HepG2 (cell line): ENCODE results near the gene TOMM20. TPM values are rescaled to one million over a fixed set of nuclear protein-coding genes. Genes with fewer than 3 reads are reported as not detected.

Source experiments
- CEBPB ChIP-seq: IDR thresholded peaks from 2 replicates; pipeline ENCODE4 v1.6.1; 2011; ENCODE audit warnings: low read depth, low read length, improper control_type of control experiment, borderline replicate concordance
- HMG20A ChIP-seq: IDR thresholded peaks from 2 replicates; pipeline ENCODE4 v1.6.1; 2016; ENCODE audit warnings: borderline replicate concordance
- IKZF1 ChIP-seq: fragments of 450-650 bp; IDR thresholded peaks from 2 replicates; pipeline ENCODE4 v1.7.1; 2016
- NFKBIZ ChIP-seq: IDR thresholded peaks from 2 replicates; pipeline ENCODE4 v1.6.1; 2018; ENCODE audit warnings: missing genetic modification reagents, missing compliant biosample characterization
- RFXANK ChIP-seq: IDR thresholded peaks from 2 replicates; pipeline ENCODE4 v1.6.1; 2016
- RXRB ChIP-seq: IDR thresholded peaks from 2 replicates; pipeline ENCODE4 v1.6.1; 2016; ENCODE audit warnings: borderline replicate concordance, missing genetic modification reagents, missing compliant biosample characterization
- SRSF1 ChIP-seq: fragments of 200-400 bp; formaldehyde crosslinking; optimal IDR thresholded peaks from 2 replicates; pipeline ENCODE3; 2017; ENCODE audit warnings: mild to moderate bottlenecking, low read depth, low read length, moderate library complexity
- ZKSCAN8 ChIP-seq: IDR thresholded peaks from 2 replicates; pipeline ENCODE4 v1.6.1; 2016; ENCODE audit warnings: borderline replicate concordance, missing genetic modification reagents, missing compliant biosample characterization
- ZNF274 ChIP-seq: sonication (generic); formaldehyde crosslinking; IDR thresholded peaks from 2 replicates; pipeline ENCODE4 v1.5.1; 2020; ENCODE audit warnings: mild to moderate bottlenecking, missing genetic modification reagents
- ZNF777 ChIP-seq: sonication (generic); formaldehyde crosslinking; IDR thresholded peaks from 2 replicates; pipeline ENCODE4 v1.4.0; 2020; ENCODE audit warnings: missing genetic modification reagents
- ZNF782 ChIP-seq: sonication (generic); formaldehyde crosslinking; IDR thresholded peaks from 2 replicates; pipeline ENCODE4 v1.4.0; 2020; ENCODE audit warnings: missing genetic modification reagents, mild to moderate bottlenecking, borderline replicate concordance
- ZNF83 ChIP-seq: sonication (generic); formaldehyde crosslinking; IDR thresholded peaks from 2 replicates; pipeline ENCODE4 v1.4.0; 2020; ENCODE audit warnings: missing genetic modification reagents, mild to moderate bottlenecking, borderline replicate concordance
- polyA plus RNA-seq, 8 experiments: library from polyadenylated mRNA; depleted of rRNA in 3 of 8; stranded (reverse) in 7 of 8; unstranded in 1 of 8; fragments of >200 nt; fragmentation: Illumina TruSeq in 4 of 8; extraction: Trizol in 4 of 8; gene quantifications; 2 replicates each; pipeline versions ENCODE4 v1.2.1 to v1.2.3, GENCODE V29; 2011 to 2016; ENCODE audit warnings: low read depth in 4 of 8, missing spikeins in 1 of 8, mixed read lengths in 1 of 8; ENCODE audit not compliant: insufficient read depth in 1 of 8
- total RNA-seq, 5 experiments: library from RNA; depleted of rRNA; stranded (reverse); fragments of >200 nt; fragmentation: Illumina TruSeq; extraction: Trizol; gene quantifications; 2 replicates each; pipeline ENCODE4 v1.2.3, GENCODE V29; 2016; ENCODE audit warnings: low read depth in 1 of 5
- TF ChIP-seq, protein P1 (sequence below): sonication (generic); formaldehyde crosslinking; IDR thresholded peaks from 2 replicates; pipeline ENCODE4 v1.4.0; 2020; ENCODE audit warnings: mild to moderate bottlenecking, missing genetic modification reagents
- TF ChIP-seq, protein P2 (sequence below): sonication (generic); formaldehyde crosslinking; conservative IDR thresholded peaks from 2 replicates; pipeline ENCODE4 v1.8.0; 2022; ENCODE audit warnings: low read depth, missing genetic modification reagents
- TF ChIP-seq, protein P3 (sequence below): IDR thresholded peaks from 2 replicates; pipeline ENCODE4 v1.6.1; 2012; ENCODE audit warnings: low read depth, low read length, improper control_type of control experiment
- TF ChIP-seq, protein P4 (sequence below): IDR thresholded peaks from 2 replicates; pipeline ENCODE4 v1.6.1; 2016; ENCODE audit warnings: low read depth
- TF ChIP-seq, protein P5 (sequence below): sonication (generic); formaldehyde crosslinking; conservative IDR thresholded peaks from 2 replicates; pipeline ENCODE4 v1.8.0; 2022; ENCODE audit warnings: mild to moderate bottlenecking, moderate library complexity, missing genetic modification reagents

The TOMM20 gene
- total and polyA plus RNA-seq, 2 of the 13 experiments (the other 11 are each of a cell fraction or from before 2014, with no cell fraction given): 153 to 376 TPM

DNA sequence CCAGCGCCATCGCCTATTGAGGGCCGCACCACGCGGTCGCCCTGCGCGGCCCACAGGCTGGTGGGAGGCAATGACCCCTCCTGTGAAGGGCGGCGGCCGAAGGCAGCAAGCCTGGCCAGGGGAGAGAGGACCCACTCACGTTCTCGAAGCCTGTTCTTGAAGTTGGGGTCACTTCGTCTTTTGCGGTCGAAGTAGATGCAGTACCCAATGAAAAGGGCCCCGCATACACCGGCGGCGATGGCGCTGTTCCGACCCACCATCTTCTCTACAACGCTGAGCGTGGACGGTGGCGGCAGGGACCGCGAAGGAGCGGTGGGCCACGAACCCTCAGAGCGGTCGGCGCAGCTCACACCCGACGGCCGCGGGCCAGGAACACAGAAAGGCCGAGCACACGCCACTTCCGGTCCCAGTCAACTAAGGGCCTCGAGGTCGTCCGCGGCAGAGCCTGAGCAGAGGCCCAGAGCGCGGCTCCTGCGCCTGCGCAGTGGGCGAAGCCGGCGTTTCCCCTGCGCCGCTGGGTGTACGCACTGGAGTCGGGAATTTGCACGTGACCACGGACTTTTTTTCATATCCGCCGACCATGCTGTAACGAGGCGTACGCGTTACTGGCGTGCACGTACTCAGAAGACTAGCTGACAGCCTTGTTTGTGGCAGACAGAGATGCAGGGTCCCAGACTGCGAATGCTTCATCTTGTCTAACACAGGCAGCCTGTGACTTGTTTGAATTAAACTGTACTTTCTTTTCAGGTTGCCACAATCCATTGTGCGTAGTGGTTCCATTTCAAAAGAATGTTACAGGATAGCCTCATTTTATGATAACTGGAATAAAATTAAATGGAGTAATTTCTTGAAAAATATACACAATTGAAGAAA lies at the start of gene TOMM20 (continued):
- TF ChIP-seq, protein P1, sequence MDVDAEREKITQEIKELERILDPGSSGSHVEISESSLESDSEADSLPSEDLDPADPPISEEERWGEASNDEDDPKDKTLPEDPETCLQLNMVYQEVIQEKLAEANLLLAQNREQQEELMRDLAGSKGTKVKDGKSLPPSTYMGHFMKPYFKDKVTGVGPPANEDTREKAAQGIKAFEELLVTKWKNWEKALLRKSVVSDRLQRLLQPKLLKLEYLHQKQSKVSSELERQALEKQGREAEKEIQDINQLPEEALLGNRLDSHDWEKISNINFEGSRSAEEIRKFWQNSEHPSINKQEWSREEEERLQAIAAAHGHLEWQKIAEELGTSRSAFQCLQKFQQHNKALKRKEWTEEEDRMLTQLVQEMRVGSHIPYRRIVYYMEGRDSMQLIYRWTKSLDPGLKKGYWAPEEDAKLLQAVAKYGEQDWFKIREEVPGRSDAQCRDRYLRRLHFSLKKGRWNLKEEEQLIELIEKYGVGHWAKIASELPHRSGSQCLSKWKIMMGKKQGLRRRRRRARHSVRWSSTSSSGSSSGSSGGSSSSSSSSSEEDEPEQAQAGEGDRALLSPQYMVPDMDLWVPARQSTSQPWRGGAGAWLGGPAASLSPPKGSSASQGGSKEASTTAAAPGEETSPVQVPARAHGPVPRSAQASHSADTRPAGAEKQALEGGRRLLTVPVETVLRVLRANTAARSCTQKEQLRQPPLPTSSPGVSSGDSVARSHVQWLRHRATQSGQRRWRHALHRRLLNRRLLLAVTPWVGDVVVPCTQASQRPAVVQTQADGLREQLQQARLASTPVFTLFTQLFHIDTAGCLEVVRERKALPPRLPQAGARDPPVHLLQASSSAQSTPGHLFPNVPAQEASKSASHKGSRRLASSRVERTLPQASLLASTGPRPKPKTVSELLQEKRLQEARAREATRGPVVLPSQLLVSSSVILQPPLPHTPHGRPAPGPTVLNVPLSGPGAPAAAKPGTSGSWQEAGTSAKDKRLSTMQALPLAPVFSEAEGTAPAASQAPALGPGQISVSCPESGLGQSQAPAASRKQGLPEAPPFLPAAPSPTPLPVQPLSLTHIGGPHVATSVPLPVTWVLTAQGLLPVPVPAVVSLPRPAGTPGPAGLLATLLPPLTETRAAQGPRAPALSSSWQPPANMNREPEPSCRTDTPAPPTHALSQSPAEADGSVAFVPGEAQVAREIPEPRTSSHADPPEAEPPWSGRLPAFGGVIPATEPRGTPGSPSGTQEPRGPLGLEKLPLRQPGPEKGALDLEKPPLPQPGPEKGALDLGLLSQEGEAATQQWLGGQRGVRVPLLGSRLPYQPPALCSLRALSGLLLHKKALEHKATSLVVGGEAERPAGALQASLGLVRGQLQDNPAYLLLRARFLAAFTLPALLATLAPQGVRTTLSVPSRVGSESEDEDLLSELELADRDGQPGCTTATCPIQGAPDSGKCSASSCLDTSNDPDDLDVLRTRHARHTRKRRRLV (CRISPR knock-in tag): no peak
- TF ChIP-seq, protein P2, sequence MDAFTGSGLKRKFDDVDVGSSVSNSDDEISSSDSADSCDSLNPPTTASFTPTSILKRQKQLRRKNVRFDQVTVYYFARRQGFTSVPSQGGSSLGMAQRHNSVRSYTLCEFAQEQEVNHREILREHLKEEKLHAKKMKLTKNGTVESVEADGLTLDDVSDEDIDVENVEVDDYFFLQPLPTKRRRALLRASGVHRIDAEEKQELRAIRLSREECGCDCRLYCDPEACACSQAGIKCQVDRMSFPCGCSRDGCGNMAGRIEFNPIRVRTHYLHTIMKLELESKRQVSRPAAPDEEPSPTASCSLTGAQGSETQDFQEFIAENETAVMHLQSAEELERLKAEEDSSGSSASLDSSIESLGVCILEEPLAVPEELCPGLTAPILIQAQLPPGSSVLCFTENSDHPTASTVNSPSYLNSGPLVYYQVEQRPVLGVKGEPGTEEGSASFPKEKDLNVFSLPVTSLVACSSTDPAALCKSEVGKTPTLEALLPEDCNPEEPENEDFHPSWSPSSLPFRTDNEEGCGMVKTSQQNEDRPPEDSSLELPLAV (CRISPR knock-in tag): no peak
- TF ChIP-seq, protein P3, sequence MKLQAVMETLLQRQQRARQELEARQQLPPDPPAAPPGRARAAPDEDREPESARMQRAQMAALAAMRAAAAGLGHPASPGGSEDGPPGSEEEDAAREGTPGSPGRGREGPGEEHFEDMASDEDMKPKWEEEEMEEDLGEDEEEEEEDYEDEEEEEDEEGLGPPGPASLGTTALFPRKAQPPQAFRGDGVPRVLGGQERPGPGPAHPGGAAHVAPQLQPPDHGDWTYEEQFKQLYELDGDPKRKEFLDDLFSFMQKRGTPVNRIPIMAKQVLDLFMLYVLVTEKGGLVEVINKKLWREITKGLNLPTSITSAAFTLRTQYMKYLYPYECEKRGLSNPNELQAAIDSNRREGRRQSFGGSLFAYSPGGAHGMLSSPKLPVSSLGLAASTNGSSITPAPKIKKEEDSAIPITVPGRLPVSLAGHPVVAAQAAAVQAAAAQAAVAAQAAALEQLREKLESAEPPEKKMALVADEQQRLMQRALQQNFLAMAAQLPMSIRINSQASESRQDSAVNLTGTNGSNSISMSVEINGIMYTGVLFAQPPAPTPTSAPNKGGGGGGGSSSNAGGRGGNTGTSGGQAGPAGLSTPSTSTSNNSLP: no peak
- peak; percentile 78; the same call in 1 of the 2 replicates for TF ChIP-seq ZNF83 (CRISPR knock-in tag)
- TF ChIP-seq HMG20A (CRISPR knock-in tag): no peak; the same call in 1 of the 2 replicates
- TF ChIP-seq ZKSCAN8 (CRISPR knock-in tag): peak; percentile 66; the same call in 1 of the 2 replicates
- no peak for TF ChIP-seq RFXANK (CRISPR knock-in tag)
- no peak for TF ChIP-seq SRSF1
- TF ChIP-seq, protein P4, sequence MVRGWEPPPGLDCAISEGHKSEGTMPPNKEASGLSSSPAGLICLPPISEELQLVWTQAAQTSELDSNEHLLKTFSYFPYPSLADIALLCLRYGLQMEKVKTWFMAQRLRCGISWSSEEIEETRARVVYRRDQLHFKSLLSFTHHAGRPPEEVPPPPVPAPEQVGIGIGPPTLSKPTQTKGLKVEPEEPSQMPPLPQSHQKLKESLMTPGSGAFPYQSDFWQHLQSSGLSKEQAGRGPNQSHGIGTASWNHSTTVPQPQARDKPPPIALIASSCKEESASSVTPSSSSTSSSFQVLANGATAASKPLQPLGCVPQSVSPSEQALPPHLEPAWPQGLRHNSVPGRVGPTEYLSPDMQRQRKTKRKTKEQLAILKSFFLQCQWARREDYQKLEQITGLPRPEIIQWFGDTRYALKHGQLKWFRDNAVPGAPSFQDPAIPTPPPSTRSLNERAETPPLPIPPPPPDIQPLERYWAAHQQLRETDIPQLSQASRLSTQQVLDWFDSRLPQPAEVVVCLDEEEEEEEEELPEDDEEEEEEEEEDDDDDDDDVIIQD: peak; percentile 32; the same call in 1 of the 2 replicates
- peak; percentile 39; the same call in 1 of the 2 replicates for TF ChIP-seq CEBPB
- TF ChIP-seq, protein P5, sequence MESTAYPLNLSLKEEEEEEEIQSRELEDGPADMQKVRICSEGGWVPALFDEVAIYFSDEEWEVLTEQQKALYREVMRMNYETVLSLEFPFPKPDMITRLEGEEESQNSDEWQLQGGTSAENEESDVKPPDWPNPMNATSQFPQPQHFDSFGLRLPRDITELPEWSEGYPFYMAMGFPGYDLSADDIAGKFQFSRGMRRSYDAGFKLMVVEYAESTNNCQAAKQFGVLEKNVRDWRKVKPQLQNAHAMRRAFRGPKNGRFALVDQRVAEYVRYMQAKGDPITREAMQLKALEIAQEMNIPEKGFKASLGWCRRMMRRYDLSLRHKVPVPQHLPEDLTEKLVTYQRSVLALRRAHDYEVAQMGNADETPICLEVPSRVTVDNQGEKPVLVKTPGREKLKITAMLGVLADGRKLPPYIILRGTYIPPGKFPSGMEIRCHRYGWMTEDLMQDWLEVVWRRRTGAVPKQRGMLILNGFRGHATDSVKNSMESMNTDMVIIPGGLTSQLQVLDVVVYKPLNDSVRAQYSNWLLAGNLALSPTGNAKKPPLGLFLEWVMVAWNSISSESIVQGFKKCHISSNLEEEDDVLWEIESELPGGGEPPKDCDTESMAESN (CRISPR knock-in tag): peak; percentile 84
- no peak for TF ChIP-seq NFKBIZ (CRISPR knock-in tag)
- peak; percentile 76 for TF ChIP-seq RXRB
- TF ChIP-seq ZNF782 (CRISPR knock-in tag): peak; percentile 75; the same call in 1 of the 2 replicates
- TF ChIP-seq IKZF1: no peak
- peak; percentile 98 for TF ChIP-seq ZNF777 (CRISPR knock-in tag)
- TF ChIP-seq ZNF274 (CRISPR knock-in tag): peak; percentile 85
